Measurements from ENCODE around the gene AGT.
A peak's percentile ranks its signal among the peaks of the same experiment; 100 is the strongest.
"Not testable (repeated sequence)": the region's sequence is repeated elsewhere in the genome, so short reads cannot be mapped to it uniquely, and the experiment has no call there.

The AGT gene

GRCh38 chr1:230743899-230744298 is 30.0 kb upstream of the AGT start:
- no peak for DNase-seq

- DNase-seq = no peak
Measured at GRCh38 chr1:230739564-230740290, 25.8 kb upstream of the AGT start.

GRCh38 chr1:230737622-230738262 is 23.8 kb upstream of the AGT start:
- DNase-seq = no peak

GRCh38 chr1:230735447-230735846 is 21.5 kb upstream of the AGT start:
- no peak for DNase-seq

- DNase-seq = no peak
Measured at GRCh38 chr1:230730977-230731376, 17.1 kb upstream of the AGT start.

- DNase-seq = peak; percentile 52
Measured at GRCh38 chr1:230728710-230729392, 14.9 kb upstream of the AGT start.

GRCh38 chr1:230725256-230726012 is 11.5 kb upstream of the AGT start:
- DNase-seq = no peak

- not testable (repeated sequence) for DNase-seq
Measured at GRCh38 chr1:230721849-230722522, 8.1 kb upstream of the AGT start.

GRCh38 chr1:230717251-230717650 is 3.3 kb upstream of the AGT start:
- DNase-seq = no peak

GRCh38 chr1:230716453-230716852 is 2.5 kb upstream of the AGT start:
- not testable (repeated sequence) for DNase-seq

GRCh38 chr1:230715510-230715909 is 1.6 kb upstream of the AGT start:
- no peak for DNase-seq

GRCh38 chr1:230713547-230713914 is 391 bp downstream of the AGT start:
- no peak for DNase-seq

GRCh38 chr1:230713138-230713537 is 784 bp downstream of the AGT start:
- DNase-seq = no peak

- no peak for DNase-seq
Measured at GRCh38 chr1:230712470-230712942, 1.4 kb downstream of the AGT start.

- no peak for DNase-seq
Measured at GRCh38 chr1:230711245-230711644, 2.7 kb downstream of the AGT start.

- no peak for DNase-seq
Measured at GRCh38 chr1:230710543-230710904, 3.4 kb downstream of the AGT start.

- DNase-seq = no peak
Measured at GRCh38 chr1:230709619-230710542, 4.0 kb downstream of the AGT start.

- DNase-seq = peak; percentile 31
Measured at GRCh38 chr1:230708631-230709580, 5.0 kb downstream of the AGT start.

GRCh38 chr1:230707732-230708630 is 5.9 kb downstream of the AGT start:
- no peak for DNase-seq
